ENCODE results near the gene CNTNAP5. TPM values are rescaled to one million over a fixed set of nuclear protein-coding genes. Genes with fewer than 3 reads are reported as not detected.

Gene CNTNAP5
- total and polyA plus RNA-seq, 2 of the 4 experiments (the other 2 are of a cell fraction): not detected

DNA sequence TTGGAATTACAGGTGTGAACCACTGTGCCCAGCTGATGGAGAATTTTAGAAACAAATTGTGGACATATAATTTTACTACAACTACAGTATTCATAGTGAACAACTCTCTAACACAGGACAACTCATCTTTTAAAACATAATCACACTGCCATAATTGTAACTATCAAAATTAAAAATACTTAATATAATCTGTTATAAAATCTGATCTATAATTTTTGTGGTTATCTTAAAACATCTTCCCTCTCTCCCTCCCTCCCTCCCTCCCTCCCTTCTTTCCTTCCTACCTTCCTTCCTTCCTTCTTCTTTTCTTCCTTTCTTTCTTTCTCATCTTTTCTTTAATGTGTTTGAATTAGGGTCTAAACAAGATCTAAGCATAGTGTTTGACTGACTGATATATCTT, 577.7 kb downstream of the CNTNAP5 start:
- Histone ChIP-seq H2BK20ac (ENCODE audit: low read depth, low read length) (no peak overlapping the region), H2BK15ac (ENCODE audit: low read depth, low read length) (no peak overlapping the region), H3K56ac (ENCODE audit: extremely low read depth, insufficient read depth, low read length) (no peak overlapping the region), H3K27ac (ENCODE audit: insufficient read depth, low read length) (no peak overlapping the region), H3K14ac (replicated peaks; ENCODE audit: low read depth, low read length) (no peak overlapping the region), H2AFZ (replicated peaks; ENCODE audit: low read length, poor library complexity) (no peak overlapping the region), H4K91ac (ENCODE audit: insufficient read depth, low read depth, low read length) (no peak overlapping the region), H2AK9ac (replicated peaks; ENCODE audit: low read depth, low read length, poor library complexity) (no peak overlapping the region), H4K20me1 (ENCODE audit: insufficient read depth, low read length) (no peaks in the 10 kb centered on the region), H3K9ac (ENCODE audit: low read depth, low read length) (no peak overlapping the region), H3K9me1 (ENCODE audit: insufficient read depth, low read length) (no peaks in the 10 kb centered on the region), H4K5ac (ENCODE audit: low read depth, low read length) (no peak overlapping the region), H3K23ac (ENCODE audit: low read depth, low read length) (no peak overlapping the region), H2BK5ac (ENCODE audit: low read depth, low read length, poor library complexity, severe bottlenecking) (peak overlapping the region; percentile 39), H3K79me1 (ENCODE audit: low read depth in 1 of 2, low read length in 2 of 2) (no peaks in the 10 kb centered on the region), H3K18ac (ENCODE audit: low read depth, low read length) (no peak overlapping the region), H3K4ac (ENCODE audit: low read depth, low read length) (no peak overlapping the region), H3K4me2 (ENCODE audit: low read depth, low read length) (no peak overlapping the region), H3K9me3 (ENCODE audit: control insufficient read depth, insufficient read depth, low read length) (no peaks in the 10 kb centered on the region), H3K27me3 (ENCODE audit: control insufficient read depth, insufficient read depth, low read length) (no peaks in the 10 kb centered on the region), H3K36me3 (ENCODE audit: control insufficient read depth, insufficient read depth, low read length) (no peaks in the 10 kb centered on the region), H2AK5ac (ENCODE audit: low read depth, low read length) (no peak overlapping the region), H4K8ac (ENCODE audit: low read depth in 2 of 2, low read length in 2 of 2) (no peak overlapping the region), H2BK120ac (ENCODE audit: low read depth, low read length) (no peak overlapping the region), H3K4me1 (ENCODE audit: control insufficient read depth, insufficient read depth, low read length) (no peaks in the 10 kb centered on the region), H3K4me3 (ENCODE audit: insufficient read depth, low read depth, low read length) (no peak overlapping the region)
- BruUV-seq (replicated peaks): no TSS peak
- TF ChIP-seq, protein P1, sequence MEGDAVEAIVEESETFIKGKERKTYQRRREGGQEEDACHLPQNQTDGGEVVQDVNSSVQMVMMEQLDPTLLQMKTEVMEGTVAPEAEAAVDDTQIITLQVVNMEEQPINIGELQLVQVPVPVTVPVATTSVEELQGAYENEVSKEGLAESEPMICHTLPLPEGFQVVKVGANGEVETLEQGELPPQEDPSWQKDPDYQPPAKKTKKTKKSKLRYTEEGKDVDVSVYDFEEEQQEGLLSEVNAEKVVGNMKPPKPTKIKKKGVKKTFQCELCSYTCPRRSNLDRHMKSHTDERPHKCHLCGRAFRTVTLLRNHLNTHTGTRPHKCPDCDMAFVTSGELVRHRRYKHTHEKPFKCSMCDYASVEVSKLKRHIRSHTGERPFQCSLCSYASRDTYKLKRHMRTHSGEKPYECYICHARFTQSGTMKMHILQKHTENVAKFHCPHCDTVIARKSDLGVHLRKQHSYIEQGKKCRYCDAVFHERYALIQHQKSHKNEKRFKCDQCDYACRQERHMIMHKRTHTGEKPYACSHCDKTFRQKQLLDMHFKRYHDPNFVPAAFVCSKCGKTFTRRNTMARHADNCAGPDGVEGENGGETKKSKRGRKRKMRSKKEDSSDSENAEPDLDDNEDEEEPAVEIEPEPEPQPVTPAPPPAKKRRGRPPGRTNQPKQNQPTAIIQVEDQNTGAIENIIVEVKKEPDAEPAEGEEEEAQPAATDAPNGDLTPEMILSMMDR (conservative IDR thresholded peaks at IDR 0.05; ENCODE audit: low read depth, low read length): no peak
- TF ChIP-seq RAD21 (IDR thresholded peaks at IDR 0.05; ENCODE audit: low read length) (no peak), MAFK (IDR thresholded peaks at IDR 0.05; ENCODE audit: low read depth, low read length) (no peak), FOS (IDR thresholded peaks at IDR 0.05; ENCODE audit: low read depth, low read length) (no peak), SMC3 (IDR thresholded peaks at IDR 0.05; ENCODE audit: low read depth, low read length) (no peak), POLR2A (IDR thresholded peaks at IDR 0.05; ENCODE audit: low read depth, low read length) (no peak), NFE2L2 (IDR thresholded peaks at IDR 0.05; ENCODE audit: low read depth, low read length) (no peak), RCOR1 (IDR thresholded peaks at IDR 0.05; ENCODE audit: insufficient replicate concordance, low read length) (no peak), BHLHE40 (IDR thresholded peaks at IDR 0.05; ENCODE audit: low read depth, low read length) (no peak)
- dilution Hi-C loops (cut with HindIII; ENCODE audit: low sequenced_read_pairs, unreplicated experiment): no loop called here
- ChIA-PET CTCF (no interaction called here), POLR2A (ENCODE audit: unreplicated experiment) (no interaction called here)
- ATAC-seq (ENCODE audit: low read depth): no peak
- intact Hi-C loops (cut with micrococcal nuclease): no loop called here
- in situ Hi-C loops (cut with MboI; ENCODE audit: low sequenced_read_pairs): no loop called here
- no peak for DNase-seq

Data from IMR-90 (cell line).